Adrenal gland (tissue), 12 donors: ENCODE results near the gene TMEM9B. TPM values are rescaled to one million over a fixed set of nuclear protein-coding genes. Genes with fewer than 3 reads are reported as not detected.

ENCODE experiments used
- DNase-seq, 7 donors: peaks; one replicate each; pipeline ENCODE4 v3.0.0-alpha.2; 2019 to 2020
- H3K27ac ChIP-seq, 5 donors: fragments of 200-600 bp; sonication (generic) in 4 of 5; 1 replicate in 3 of 5; 2 replicates in 2 of 5; pipeline versions ENCODE4 v1.5.1 to v1.8.0; 2016 to 2020; ENCODE audit warnings: mild to moderate bottlenecking in 1 of 5
- H3K27me3 ChIP-seq: fragments of 200-600 bp; 2 replicates; pipeline ENCODE4 v1.8.0; 2021
- H3K36me3 ChIP-seq, 2 donors: fragments of 200-600 bp; replicated peaks in 1 of 2; 1 replicate in 1 of 2; 2 replicates in 1 of 2; pipeline versions ENCODE4 v1.5.1 to v1.8.0; 2018 to 2022
- H3K4me1 ChIP-seq, 2 donors: fragments of 200-600 bp; replicated peaks in 1 of 2; 1 replicate in 1 of 2; 2 replicates in 1 of 2; pipeline versions ENCODE4 v1.5.1 to v1.8.0; 2018 to 2021
- H3K4me3 ChIP-seq, 4 donors: fragments of 200-600 bp; sonication (generic) in 3 of 4; one replicate each; pipeline ENCODE4 v1.5.1; 2016 to 2018
- H3K9me3 ChIP-seq, 3 donors: fragments of 200-600 bp; sonication (generic) in 1 of 3; replicated peaks in 1 of 3; 1 replicate in 2 of 3; 2 replicates in 1 of 3; pipeline versions ENCODE4 v1.5.1 to v1.8.0; 2016 to 2021
- CTCF ChIP-seq, 6 experiments: fragments of 450-650 bp in 4 of 6; fragments of 200-600 bp in 2 of 6; sonication (generic) in 1 of 6; IDR thresholded peaks; 1 replicate in 5 of 6; 2 replicates in 1 of 6; pipeline versions ENCODE4 v1.5.1 to v1.8.0; 2016 to 2021; ENCODE audit warnings: antibody characterized with exemption in 6 of 6, mild to moderate bottlenecking in 2 of 6, moderate library complexity in 1 of 6
- POLR2A ChIP-seq, 2 donors: fragments of 450-650 bp; IDR thresholded peaks; one replicate each; pipeline ENCODE4 v1.6.1; 2017; ENCODE audit warnings: antibody characterized with exemption in 2 of 2, mild to moderate bottlenecking in 2 of 2, moderate library complexity in 1 of 2
- WGBS, 4 donors: extraction: QIAGEN DNeasy Blood & Tissue Kit in 2 of 4; methylation state at CpG; one replicate each; pipeline versions ENCODE4 v1.1.5 to v1.1.7; 2013 to 2017; 5-methylcytosine and 5-hydroxymethylcytosine counted together
- intact Hi-C, 2 donors: fragments of 100-400 bp; cut with DNase I; formaldehyde crosslinking; loops; one replicate each; pipeline versions ENCODE4 v1.14.1 to v1.15.0; 2022 to 2023
- polyA plus RNA-seq, 3 donors: library from polyadenylated mRNA; stranded (reverse); fragments of 200-250 nt in 2 of 3; fragments of 350-450 nt in 1 of 3; fragmentation: Illumina TruSeq in 1 of 3; extraction: RNeasy Lipid Tissue Mini Kit (QIAGEN cat#74804) in 1 of 3; gene quantifications; one replicate each; pipeline ENCODE4 v1.2.3, GENCODE V29; 2013 to 2014
- total RNA-seq, 9 donors: library from RNA; depleted of rRNA in 4 of 9; stranded (reverse); fragments of >200 nt in 4 of 9; fragments of 120-200 nt in 1 of 9; fragmentation: NEBNext Ultra II Directional in 1 of 9; extraction: Animal tissue kit (Norgen Biotek cat#: 25700) in 1 of 9; gene quantifications; one replicate each; pipeline versions ENCODE4 v1.1.0 to v1.2.4, GENCODE V29; 2013 to 2023
- donor health status: healthy with polysubstance abuse.
- donor health status: Bipolar disorder and iron deficiency.
- donor health status: DM: yes; HTN: yes; CAD: no.
- donor health status: DM: no; HTN: no; CAD: no.
- donor health status: DM: no; HTN: no; CAD: no.
- donor health status: DM: yes; HTN: yes; CAD: no.

The TMEM9B gene
- total and polyA plus RNA-seq, 12 donors, result 18.6 to 76.3 (median 46.5) TPM

DNA sequence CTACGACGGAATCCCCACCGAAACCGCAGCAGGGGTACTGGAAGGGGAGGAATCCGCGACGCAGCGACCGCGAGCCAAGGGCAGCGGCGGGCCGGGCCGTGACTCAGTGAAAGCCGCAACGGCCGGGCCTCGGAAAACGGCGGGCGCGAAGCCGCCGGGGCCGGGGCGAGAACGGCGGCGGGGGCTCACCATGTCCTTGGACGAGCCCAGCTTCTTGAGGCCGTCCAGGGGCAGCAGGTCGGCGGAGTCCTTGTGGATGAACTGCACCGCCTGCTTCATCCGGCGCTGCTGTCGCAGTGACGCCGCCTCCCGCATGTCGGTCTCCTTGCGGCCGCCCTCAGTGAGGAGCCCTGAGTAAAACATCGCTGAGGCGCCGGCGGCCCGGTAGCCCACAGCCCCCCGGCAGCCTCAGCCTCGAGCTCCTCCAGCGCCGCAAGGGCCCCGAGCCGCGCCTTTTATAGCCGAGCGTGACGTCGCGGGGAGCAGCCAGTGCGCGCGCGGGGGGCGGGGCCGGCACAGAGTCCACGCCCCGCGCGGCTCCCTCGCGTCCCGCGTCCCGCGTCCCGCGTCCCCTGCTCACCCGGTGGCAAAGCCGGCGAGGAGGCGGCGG lies 39.4 kb upstream of the TMEM9B start, which contains the start of gene NRIP3:
TSS of gene NRIP3 (minus strand) at position 429 of the 610 bp plus-strand sequence. CDS start at position 363, 66 bp downstream.
- peak; percentile 68 to 90 (median 79) for DNase-seq
- Histone ChIP-seq H3K27ac (no peak within 1 kb of the TSS), H3K9me3 (no peaks in the 10 kb centered on the region), H3K4me3 (peak within 1 kb of the TSS in 2 of 4 donors; percentile 25 to 47), H3K36me3 (no peaks in the 10 kb centered on the region), H3K27me3 (no peaks in the 10 kb centered on the region), H3K4me1 (peaks cover 15 to 35% of the 10 kb centered on the region in 2 donors)
- intact Hi-C loops, result no loop called here
- peak; percentile 74 to 93 for TF ChIP-seq POLR2A (IDR thresholded peaks at IDR 0.05)
- TF ChIP-seq CTCF (IDR thresholded peaks at IDR 0.05), result peak in 1 of 6 experiments; percentile 3
- 0 to 6% (median 2%) methylated on average over 5 to 83 of the region's 83 CpGs for WGBS, 4 donors

GRCh38 chr11:9002920-9003572 lies 38.8 kb upstream of the TMEM9B start:
- TF ChIP-seq CTCF (IDR thresholded peaks at IDR 0.05) (no peak), POLR2A (IDR thresholded peaks at IDR 0.05) (no peak)
- DNase-seq, result peak in 1 of 7 donors; percentile 56
- 20 to 26% (median 23%) methylated on average over 7 to 8 of the region's 8 CpGs for WGBS, 4 donors
- Histone ChIP-seq H3K4me3 (peak overlapping the region in 2 of 4 donors; percentile 25 to 47), H3K4me1 (peaks cover 15 to 35% of the 10 kb centered on the region in 2 donors), H3K9me3 (no peaks in the 10 kb centered on the region), H3K27ac (no peak overlapping the region), H3K36me3 (no peaks in the 10 kb centered on the region), H3K27me3 (no peaks in the 10 kb centered on the region)
- intact Hi-C loops, result no loop called here

DNA sequence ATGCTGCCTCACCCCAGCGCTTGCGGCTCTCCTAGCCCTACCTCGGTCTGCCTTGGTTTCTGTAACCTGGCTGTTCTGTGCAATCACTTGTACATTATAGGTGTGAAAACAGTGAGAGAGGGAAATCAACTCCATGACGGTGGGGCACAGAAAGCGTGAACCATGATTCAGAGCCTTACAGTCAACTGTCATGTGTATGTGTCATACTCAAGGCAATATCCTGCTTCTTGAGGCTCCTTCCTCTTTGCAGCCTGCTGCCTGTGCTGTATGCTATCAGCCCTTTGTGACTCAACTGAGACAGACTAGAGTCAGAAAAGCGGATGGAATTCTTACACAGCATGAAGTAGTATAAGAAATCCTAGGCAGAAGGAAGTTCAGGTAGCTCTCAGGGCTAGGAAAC lies 37.5 kb upstream of the TMEM9B start:
- Histone ChIP-seq H3K27ac (no peak overlapping the region), H3K4me3 (no peak overlapping the region), H3K4me1 (peaks cover 15 to 35% of the 10 kb centered on the region in 2 donors), H3K9me3 (no peaks in the 10 kb centered on the region), H3K27me3 (no peaks in the 10 kb centered on the region), H3K36me3 (no peaks in the 10 kb centered on the region)
- intact Hi-C loops, result no loop called here
- TF ChIP-seq CTCF (IDR thresholded peaks at IDR 0.05), result no peak
- 63 to 71% (median 67%) methylated on average over 6 of the region's 6 CpGs for WGBS, 4 donors
- DNase-seq, result peak in 4 of 7 donors; percentile 30 to 61 (median 39)

DNA sequence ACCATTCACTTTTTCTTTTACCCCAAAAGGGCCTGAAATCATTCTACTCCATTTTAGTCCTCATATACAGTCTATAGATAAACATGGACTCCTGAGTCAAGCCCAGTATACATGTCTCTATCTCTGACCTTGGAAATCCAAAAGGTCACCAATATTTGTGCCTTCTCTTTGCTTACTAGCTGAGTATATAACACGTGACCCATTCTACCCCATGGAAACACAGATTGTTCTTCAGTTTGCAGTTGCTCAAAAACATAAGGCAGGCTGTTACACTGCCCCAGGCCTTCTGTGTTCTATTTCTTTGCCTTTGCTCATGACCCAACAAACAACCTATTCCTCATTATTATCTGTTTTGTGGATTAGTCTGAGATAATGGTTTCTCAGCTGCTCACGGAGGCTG lies 33.8 kb upstream of the TMEM9B start:
- intact Hi-C loops, result no loop called here
- H3K9me3 ChIP-seq, result no peaks in the 10 kb centered on the region
- TF ChIP-seq POLR2A (IDR thresholded peaks at IDR 0.05) (no peak), CTCF (IDR thresholded peaks at IDR 0.05) (no peak)
- peaks cover under 1 to 16% of the 10 kb centered on the region in 2 donors for H3K4me1 ChIP-seq
- no peaks in the 10 kb centered on the region for H3K36me3 ChIP-seq
- H3K4me3 ChIP-seq, result no peak overlapping the region
- no peaks in the 10 kb centered on the region for H3K27me3 ChIP-seq
- 77 to 89% (median 79%) methylated on average over 2 of the region's 2 CpGs for WGBS, 4 donors
- peak overlapping the region in 1 of 5 donors; percentile 40 for H3K27ac ChIP-seq
- DNase-seq, result peak in 1 of 7 donors; percentile 70
